LNCAP (cell line): ENCODE results near the gene TMPRSS13.

Experiments
- TF ChIP-seq, protein P1 (sequence below): fragments of 450-650 bp; IDR thresholded peaks from 2 replicates; pipeline ENCODE4 v1.5.1; 2017; ENCODE audit warnings: mild to moderate bottlenecking

TMPRSS13 gene

GRCh38 chr11:117872420-117872961, 56.7 kb downstream of the TMPRSS13 start:
- TF ChIP-seq, protein P1, sequence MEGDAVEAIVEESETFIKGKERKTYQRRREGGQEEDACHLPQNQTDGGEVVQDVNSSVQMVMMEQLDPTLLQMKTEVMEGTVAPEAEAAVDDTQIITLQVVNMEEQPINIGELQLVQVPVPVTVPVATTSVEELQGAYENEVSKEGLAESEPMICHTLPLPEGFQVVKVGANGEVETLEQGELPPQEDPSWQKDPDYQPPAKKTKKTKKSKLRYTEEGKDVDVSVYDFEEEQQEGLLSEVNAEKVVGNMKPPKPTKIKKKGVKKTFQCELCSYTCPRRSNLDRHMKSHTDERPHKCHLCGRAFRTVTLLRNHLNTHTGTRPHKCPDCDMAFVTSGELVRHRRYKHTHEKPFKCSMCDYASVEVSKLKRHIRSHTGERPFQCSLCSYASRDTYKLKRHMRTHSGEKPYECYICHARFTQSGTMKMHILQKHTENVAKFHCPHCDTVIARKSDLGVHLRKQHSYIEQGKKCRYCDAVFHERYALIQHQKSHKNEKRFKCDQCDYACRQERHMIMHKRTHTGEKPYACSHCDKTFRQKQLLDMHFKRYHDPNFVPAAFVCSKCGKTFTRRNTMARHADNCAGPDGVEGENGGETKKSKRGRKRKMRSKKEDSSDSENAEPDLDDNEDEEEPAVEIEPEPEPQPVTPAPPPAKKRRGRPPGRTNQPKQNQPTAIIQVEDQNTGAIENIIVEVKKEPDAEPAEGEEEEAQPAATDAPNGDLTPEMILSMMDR: no peak

GRCh38 chr11:117871784-117872183, 57.4 kb downstream of the TMPRSS13 start:
- TF ChIP-seq, protein P1: no peak

- TF ChIP-seq, protein P1: no peak
Observed at GRCh38 chr11:117871160-117871559, 58.0 kb downstream of the TMPRSS13 start.

DNA sequence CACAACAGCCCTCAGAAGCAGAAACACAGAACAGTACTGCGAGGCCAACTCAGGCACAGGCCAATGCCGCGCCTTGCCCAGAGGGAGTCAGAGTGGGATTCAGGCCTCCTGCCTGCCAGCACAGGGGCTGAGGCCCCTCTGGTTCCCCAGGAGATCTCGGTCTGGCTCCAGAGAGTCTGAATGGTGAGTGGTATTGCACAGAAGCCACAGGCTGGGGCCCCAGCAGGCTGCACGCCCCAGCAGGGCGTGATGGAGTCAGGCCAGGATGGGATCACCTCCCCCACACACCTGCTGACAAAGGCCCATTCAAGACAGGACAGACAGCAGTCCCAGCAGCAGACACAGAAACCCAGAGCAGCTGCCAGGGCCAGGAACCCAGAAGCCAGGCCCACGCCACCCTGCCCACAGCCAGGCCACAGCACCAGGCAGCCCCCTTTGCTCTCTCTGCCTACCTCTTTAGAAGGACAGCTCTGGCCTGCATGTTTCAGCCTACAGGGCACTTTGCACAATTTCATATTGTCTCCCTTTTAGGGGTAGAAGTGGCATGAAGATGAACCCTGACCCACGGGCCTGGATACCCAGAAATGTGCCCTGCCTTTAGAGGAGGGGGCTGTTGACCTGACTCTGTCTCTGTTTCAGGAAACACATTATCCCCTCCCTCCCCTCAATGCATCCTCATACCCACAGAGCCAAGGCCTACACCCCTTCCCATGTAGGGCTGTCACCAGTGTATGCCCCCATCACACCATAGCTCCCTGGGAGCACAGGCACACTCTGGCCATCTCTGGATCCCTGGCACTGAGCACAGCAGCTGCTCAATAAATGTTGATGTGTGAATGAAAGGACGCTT, 58.9 kb downstream of the TMPRSS13 start:
- TF ChIP-seq, protein P1: no peak

DNA sequence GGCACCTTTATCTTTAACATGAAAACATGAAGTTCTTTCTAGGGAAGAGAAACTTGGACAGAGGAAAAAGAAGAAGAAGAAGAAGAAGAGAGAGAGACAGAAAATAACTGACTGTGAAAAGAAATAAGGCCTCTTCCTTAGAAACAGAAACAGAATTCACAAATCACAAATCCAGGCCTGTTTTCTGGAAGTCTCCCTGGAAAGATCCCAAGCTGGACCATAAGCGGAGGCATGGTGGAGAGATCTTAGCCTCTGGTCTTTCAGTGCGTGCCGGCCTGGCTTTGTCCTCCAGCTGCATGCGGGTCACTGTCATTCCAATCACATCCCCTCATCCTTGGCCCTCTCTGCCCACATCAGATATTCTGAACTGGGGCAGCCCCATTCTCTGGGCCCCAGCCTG, 59.6 kb downstream of the TMPRSS13 start:
- TF ChIP-seq, protein P1: no peak

DNA sequence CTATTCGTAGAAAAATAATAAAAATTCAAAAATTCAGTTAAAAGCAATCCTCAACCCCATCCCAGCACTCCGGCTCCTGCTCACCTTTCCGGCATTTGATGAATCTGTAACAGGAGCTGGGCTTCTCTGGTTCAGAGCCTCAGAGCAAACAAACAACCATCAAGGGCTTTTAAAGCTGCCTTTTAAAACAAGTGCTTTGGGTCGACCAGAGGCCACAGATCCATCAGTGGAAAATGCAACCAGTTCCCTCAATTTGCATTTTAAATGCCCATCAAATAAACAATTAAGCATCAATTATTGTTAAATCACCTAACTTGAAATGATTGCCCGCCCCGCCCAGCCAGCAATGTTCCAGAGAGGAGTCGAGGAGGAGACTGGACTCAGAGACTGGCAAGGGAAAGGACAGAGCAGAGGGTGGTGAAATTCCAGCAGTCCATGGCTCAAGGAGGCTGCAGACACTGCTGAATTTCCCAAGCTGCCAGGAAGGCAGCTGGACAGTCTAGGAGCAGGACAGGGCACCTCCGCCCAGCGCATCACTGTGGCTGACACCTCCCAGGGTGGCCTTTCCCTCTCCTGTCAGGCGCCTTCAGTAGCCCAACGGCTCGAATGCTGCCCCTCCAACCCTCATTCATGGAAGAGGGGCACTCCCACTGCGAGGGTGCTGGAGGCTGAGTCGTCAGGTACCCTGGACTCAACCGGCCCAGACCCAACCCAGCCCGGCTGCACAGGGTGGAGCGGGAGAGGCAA, 60.2 kb downstream of the TMPRSS13 start:
- TF ChIP-seq, protein P1: no peak

DNA sequence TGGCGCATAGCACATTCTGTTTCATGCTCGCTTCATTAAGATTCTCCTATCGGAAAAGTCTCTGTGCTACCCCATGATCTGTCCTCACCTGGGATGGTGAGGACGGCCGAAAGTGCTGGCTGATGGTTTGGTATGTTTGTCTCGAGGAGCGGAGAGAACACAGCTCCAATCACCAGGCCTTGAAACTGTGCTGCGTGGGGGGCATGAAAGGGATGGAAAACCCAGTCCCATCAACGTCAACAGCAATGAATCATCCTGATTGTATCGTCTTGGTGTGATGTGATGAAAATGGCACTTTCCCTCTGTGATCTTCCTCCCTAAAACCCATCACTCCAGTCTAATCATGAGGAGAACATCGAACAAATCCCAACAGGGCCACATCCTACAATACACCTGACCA, 61.1 kb downstream of the TMPRSS13 start:
- TF ChIP-seq, protein P1: no peak
